RCC 7860 (cell line): Measurements from ENCODE around the gene TLE4.
"Not testable (repeated sequence)": the region's sequence is repeated elsewhere in the genome, so short reads cannot be mapped to it uniquely, and the experiment has no call there.

Experiments used
- DNase-seq: peaks from one replicate; pipeline ENCODE4 v3.0.0-alpha.2; 2015; ENCODE audit warnings: low spot score
- FAIRE-seq: peaks from 2 replicates; lab custom pipeline; 2012; peaks lifted over from hg19 to GRCh38; lab: Jason Lieb, UNC

TLE4 gene

GRCh38 chr9:79598562-79599345, 27.0 kb downstream of the TLE4 start:
- FAIRE-seq (no peak), DNase-seq (no peak)

GRCh38 chr9:79600466-79600865, 28.7 kb downstream of the TLE4 start:
- DNase-seq: no peak
- no peak for FAIRE-seq

- DNase-seq (no peak), FAIRE-seq (no peak)
Measured at GRCh38 chr9:79603222-79603920, 31.6 kb downstream of the TLE4 start.

- DNase-seq: no peak
- FAIRE-seq: no peak
Measured at GRCh38 chr9:79604149-79604548, 32.4 kb downstream of the TLE4 start.

- DNase-seq: no peak
- FAIRE-seq: no peak
Measured at GRCh38 chr9:79604921-79605562, 33.3 kb downstream of the TLE4 start.

GRCh38 chr9:79606529-79606928, 34.8 kb downstream of the TLE4 start:
- FAIRE-seq: not testable (repeated sequence)

GRCh38 chr9:79609468-79610018, 37.8 kb downstream of the TLE4 start:
- DNase-seq: no peak
- FAIRE-seq: no peak

More at GRCh38 chr9:79606529-79606928, 34.8 kb downstream of the TLE4 start:
- not testable (repeated sequence) for DNase-seq

- DNase-seq: peak; percentile 96
- peak; percentile 99 for FAIRE-seq
Measured at GRCh38 chr9:79610019-79610631, 38.4 kb downstream of the TLE4 start.

GRCh38 chr9:79610791-79611614, 39.2 kb downstream of the TLE4 start:
- peak; percentile 99 for FAIRE-seq

GRCh38 chr9:79613145-79613544, 41.4 kb downstream of the TLE4 start:
- DNase-seq: no peak
- no peak for FAIRE-seq

More at GRCh38 chr9:79610791-79611614, 39.2 kb downstream of the TLE4 start:
- DNase-seq: peak; percentile 97

- DNase-seq: no peak
- no peak for FAIRE-seq
Measured at GRCh38 chr9:79615038-79615437, 43.3 kb downstream of the TLE4 start.

GRCh38 chr9:79616013-79616412, 44.2 kb downstream of the TLE4 start:
- DNase-seq (no peak), FAIRE-seq (no peak)

- FAIRE-seq (no peak), DNase-seq (no peak)
Measured at GRCh38 chr9:79616971-79617370, 45.2 kb downstream of the TLE4 start.

GRCh38 chr9:79617395-79617794, 45.6 kb downstream of the TLE4 start:
- FAIRE-seq (no peak), DNase-seq (no peak)

- DNase-seq: no peak
- FAIRE-seq: peak; percentile 52
Measured at GRCh38 chr9:79619930-79620329, 48.2 kb downstream of the TLE4 start.

- DNase-seq (no peak), FAIRE-seq (no peak)
Measured at GRCh38 chr9:79621916-79622575, 50.3 kb downstream of the TLE4 start.

GRCh38 chr9:79623799-79624721, 52.3 kb downstream of the TLE4 start:
- no peak for FAIRE-seq
- no peak for DNase-seq

- FAIRE-seq (no peak), DNase-seq (no peak)
Measured at GRCh38 chr9:79629721-79630120, 58.0 kb downstream of the TLE4 start.
